IMR-90 (cell line): ENCODE results near the gene DOCK6. TPM values are rescaled to one million over a fixed set of nuclear protein-coding genes. Genes with fewer than 3 reads are reported as not detected.

ENCODE experiments used
- ATAC-seq: fragments of 200-7000 bp; cut with Tn5 transposase; 2 replicates; pipeline ENCODE4 v1.9.1; 2020; ENCODE audit warnings: low read depth, mild to moderate bottlenecking, moderate library complexity
- BruUV-seq: library from RNA; stranded (reverse); fragments of 400-500 nt; replicated peaks from 2 replicates; lab custom pipeline; 2021; lab: Mats Ljungman, UMichigan
- CTCF ChIA-PET: fragments of 300-600 bp; formaldehyde crosslinking; extraction: SDS; loops from one replicate; lab custom pipeline; 2021; ENCODE audit warnings: antibody characterized with exemption; lab: Yijun Ruan, JAX
- POLR2A ChIA-PET: fragments of 300-600 bp; sonication (Branson Sonifier 250); formaldehyde crosslinking; loops from one replicate; lab custom pipeline; 2022; ENCODE audit warnings: antibody characterized with exemption; ENCODE audit not compliant: unreplicated experiment; lab: Charles Lee
- DNase-seq: peaks from one replicate; pipeline ENCODE4 v3.0.0; 2013
- H2AFZ ChIP-seq: replicated peaks from 2 replicates; pipeline ENCODE3; 2013; ENCODE audit warnings: low read length, mild to moderate bottlenecking; ENCODE audit not compliant: poor library complexity
- H2AK5ac ChIP-seq: 2 replicates; pipeline ENCODE4 v1.6.1; 2013; ENCODE audit warnings: low read depth, low read length, inconsistent platforms
- H2AK9ac ChIP-seq: replicated peaks from 2 replicates; pipeline ENCODE3; 2013; ENCODE audit warnings: mild to moderate bottlenecking, low read depth, low read length, moderate library complexity; ENCODE audit not compliant: poor library complexity
- H2BK120ac ChIP-seq: 2 replicates; pipeline ENCODE4 v1.6.1; 2013; ENCODE audit warnings: low read depth, low read length, inconsistent platforms
- H2BK15ac ChIP-seq: 3 replicates; pipeline ENCODE4 v1.6.1; 2013; ENCODE audit warnings: low read depth, low read length, inconsistent platforms
- H2BK20ac ChIP-seq: 2 replicates; pipeline ENCODE4 v1.6.1; 2013; ENCODE audit warnings: low read depth, mild to moderate bottlenecking, inconsistent platforms, low read length, moderate library complexity
- H2BK5ac ChIP-seq: 2 replicates; pipeline ENCODE4 v1.6.1; 2013; ENCODE audit warnings: mild to moderate bottlenecking, low read depth, low read length, inconsistent platforms; ENCODE audit not compliant: poor library complexity, severe bottlenecking
- H3K14ac ChIP-seq: replicated peaks from 2 replicates; pipeline ENCODE4 v1.6.1; 2013; ENCODE audit warnings: low read depth, low read length, inconsistent platforms
- H3K18ac ChIP-seq: 2 replicates; pipeline ENCODE4 v1.6.1; 2013; ENCODE audit warnings: low read depth, low read length, control low read depth
- H3K23ac ChIP-seq: 2 replicates; pipeline ENCODE4 v1.6.1; 2013; ENCODE audit warnings: low read depth, low read length, inconsistent platforms
- H3K27ac ChIP-seq: 2 replicates; pipeline ENCODE4 v1.5.1; 2013; ENCODE audit warnings: mild to moderate bottlenecking, control low read depth, low read length; ENCODE audit not compliant: insufficient read depth
- H3K27me3 ChIP-seq: 2 replicates; pipeline ENCODE4 v1.6.1; 2013; ENCODE audit warnings: low read length; ENCODE audit not compliant: control insufficient read depth, insufficient read depth
- H3K36me3 ChIP-seq: 2 replicates; pipeline ENCODE4 v1.6.1; 2013; ENCODE audit warnings: low read length, mixed read lengths; ENCODE audit not compliant: control insufficient read depth, insufficient read depth
- H3K4ac ChIP-seq: 2 replicates; pipeline ENCODE4 v1.6.1; 2013; ENCODE audit warnings: low read depth, low read length, inconsistent platforms
- H3K4me1 ChIP-seq: 2 replicates; pipeline ENCODE4 v1.6.1; 2013; ENCODE audit warnings: low read length, mixed read lengths; ENCODE audit not compliant: control insufficient read depth, insufficient read depth
- H3K4me2 ChIP-seq: 2 replicates; pipeline ENCODE4 v1.6.1; 2013; ENCODE audit warnings: low read depth, mild to moderate bottlenecking, control low read depth, low read length, moderate library complexity
- H3K4me3 ChIP-seq: 2 replicates; pipeline ENCODE4 v1.5.1; 2013; ENCODE audit warnings: low read depth, mild to moderate bottlenecking, control low read depth, low read length, moderate library complexity; ENCODE audit not compliant: insufficient read depth
- H3K56ac ChIP-seq: 2 replicates; pipeline ENCODE4 v1.6.1; 2013; ENCODE audit warnings: low read length, inconsistent platforms; ENCODE audit not compliant: insufficient read depth; ENCODE audit errors: extremely low read depth
- H3K79me1 ChIP-seq, 2 experiments: 2 replicates each; pipeline ENCODE4 v1.6.1; 2013; ENCODE audit warnings: low read length in 2 of 2, inconsistent platforms in 1 of 2, low read depth in 1 of 2
- H3K9ac ChIP-seq: 2 replicates; pipeline ENCODE4 v1.6.1; 2013; ENCODE audit warnings: low read depth, low read length, control low read depth
- H3K9me1 ChIP-seq: 2 replicates; pipeline ENCODE4 v1.6.1; 2013; ENCODE audit warnings: low read length, inconsistent platforms; ENCODE audit not compliant: insufficient read depth
- H3K9me3 ChIP-seq: 2 replicates; pipeline ENCODE4 v1.6.1; 2013; ENCODE audit warnings: low read length; ENCODE audit not compliant: control insufficient read depth, insufficient read depth
- H4K20me1 ChIP-seq: 2 replicates; pipeline ENCODE4 v1.6.1; 2013; ENCODE audit warnings: low read length, inconsistent platforms; ENCODE audit not compliant: insufficient read depth
- H4K5ac ChIP-seq: 2 replicates; pipeline ENCODE4 v1.6.1; 2013; ENCODE audit warnings: mild to moderate bottlenecking, low read depth, low read length, control low read depth
- H4K8ac ChIP-seq, 2 experiments: 2 replicates each; pipeline ENCODE4 v1.6.1; 2013; ENCODE audit warnings: low read depth in 2 of 2, low read length in 2 of 2, control low read depth in 1 of 2, inconsistent platforms in 1 of 2
- H4K91ac ChIP-seq: 2 replicates; pipeline ENCODE4 v1.6.1; 2013; ENCODE audit warnings: low read depth, low read length, inconsistent platforms; ENCODE audit not compliant: insufficient read depth
- BHLHE40 ChIP-seq: fragments of 150-350 bp; IDR thresholded peaks from 2 replicates; pipeline ENCODE4 v1.6.1; 2016; ENCODE audit warnings: mild to moderate bottlenecking, low read depth, low read length
- CEBPB ChIP-seq: IDR thresholded peaks from 2 replicates; pipeline ENCODE4 v1.6.1; 2012; ENCODE audit warnings: low read depth, low read length, improper control_type of control experiment
- CHD1 ChIP-seq: IDR thresholded peaks from 2 replicates; pipeline ENCODE4 v1.6.1; 2012; ENCODE audit warnings: low read depth, low read length, improper control_type of control experiment
- ELK1 ChIP-seq: fragments of 150-350 bp; IDR thresholded peaks from 2 replicates; pipeline ENCODE4 v1.6.1; 2016; ENCODE audit warnings: low read depth, mild to moderate bottlenecking, low read length, moderate library complexity, borderline replicate concordance
- FOS ChIP-seq: fragments of 150-350 bp; IDR thresholded peaks from 2 replicates; pipeline ENCODE4 v1.6.1; 2016; ENCODE audit warnings: low read depth, low read length
- MAFK ChIP-seq: IDR thresholded peaks from 2 replicates; pipeline ENCODE4 v1.6.1; 2012; ENCODE audit warnings: low read depth, low read length, improper control_type of control experiment
- MAZ ChIP-seq: IDR thresholded peaks from 2 replicates; pipeline ENCODE4 v1.6.1; 2012; ENCODE audit warnings: low read depth, mild to moderate bottlenecking, low read length, improper control_type of control experiment, moderate library complexity, borderline replicate concordance
- MXI1 ChIP-seq: IDR thresholded peaks from 2 replicates; pipeline ENCODE4 v1.6.1; 2012; ENCODE audit warnings: low read depth, mild to moderate bottlenecking, low read length, moderate library complexity, borderline replicate concordance
- NFE2L2 ChIP-seq: fragments of 150-350 bp; IDR thresholded peaks from 2 replicates; pipeline ENCODE4 v1.6.1; 2016; ENCODE audit warnings: low read depth, mild to moderate bottlenecking, low read length
- POLR2A ChIP-seq: IDR thresholded peaks from 2 replicates; pipeline ENCODE4 v1.6.1; 2012; ENCODE audit warnings: mild to moderate bottlenecking, low read depth, low read length
- RAD21 ChIP-seq: IDR thresholded peaks from 2 replicates; pipeline ENCODE4 v1.6.1; 2012; ENCODE audit warnings: low read length, improper control_type of control experiment
- RCOR1 ChIP-seq: IDR thresholded peaks from 2 replicates; pipeline ENCODE4 v1.6.1; 2012; ENCODE audit warnings: mild to moderate bottlenecking, low read length, improper control_type of control experiment; ENCODE audit not compliant: insufficient replicate concordance
- RFX5 ChIP-seq: IDR thresholded peaks from 2 replicates; pipeline ENCODE4 v1.8.0; 2012; ENCODE audit warnings: low read depth, mild to moderate bottlenecking, low read length, moderate library complexity
- SMC3 ChIP-seq: fragments of 150-350 bp; IDR thresholded peaks from 2 replicates; pipeline ENCODE4 v1.6.1; 2016; ENCODE audit warnings: low read depth, mild to moderate bottlenecking, antibody characterized with exemption, low read length, moderate library complexity
- USF2 ChIP-seq: fragments of 150-350 bp; IDR thresholded peaks from 2 replicates; pipeline ENCODE4 v1.6.1; 2017; ENCODE audit warnings: mild to moderate bottlenecking, antibody characterized with exemption, low read length, low read depth
- whole genome bisulfite sequencing, 2 experiments: methylation state at CpG; one replicate each; pipeline versions ENCODE4 v1.1.5 to v1.1.7; 2013; ENCODE audit warnings: missing lambda C conversion rate in 2 of 2; ENCODE audit not compliant: insufficient read length in 1 of 2; ENCODE audit errors: extremely low coverage in 2 of 2; 5-methylcytosine and 5-hydroxymethylcytosine counted together
- dilution Hi-C: fragments of 300-500 bp; cut with HindIII; formaldehyde crosslinking; loops from one replicate; pipeline ENCODE4 v1.14.3; 2018; ENCODE audit warnings: low sequenced_read_pairs; ENCODE audit not compliant: unreplicated experiment
- in situ Hi-C: fragments of 300-500 bp; cut with MboI; formaldehyde crosslinking; loops from 3 replicates; pipeline ENCODE4 v1.14.3; 2019; ENCODE audit warnings: low sequenced_read_pairs, inconsistent platforms, mixed read lengths
- intact Hi-C: fragments of 100-400 bp; cut with micrococcal nuclease; formaldehyde crosslinking; loops from 2 replicates; pipeline ENCODE4 v1.10.0; 2022
- polyA plus RNA-seq, 3 experiments: library from polyadenylated mRNA; depleted of rRNA; stranded (reverse); fragments of >200 nt; gene quantifications; 2 replicates each; pipeline ENCODE4 v1.2.3, GENCODE V29; 2012; ENCODE audit warnings: low replicate concordance in 1 of 3
- total RNA-seq: library from RNA; depleted of rRNA; stranded (reverse); fragments of >200 nt; gene quantifications from 2 replicates; pipeline ENCODE4 v1.2.3, GENCODE V29; 2012
- TF ChIP-seq, protein P1 (sequence below): conservative IDR thresholded peaks from 2 replicates; pipeline ENCODE4 v1.5.1; 2012; ENCODE audit warnings: mild to moderate bottlenecking, low read depth, low read length, improper control_type of control experiment

The DOCK6 gene
- total and polyA plus RNA-seq, 2 of the 4 experiments (the other 2 are of a cell fraction) = 5.0 to 18.4 TPM

- no TSS peak for BruUV-seq
- no peak overlapping the region for H2BK15ac ChIP-seq
- no peak overlapping the region for H4K91ac ChIP-seq
- ChIA-PET CTCF (interaction anchor here (1.0 kb wide), 1 partner anchor 21 kb away, joined by 3 read pairs; no protein-coding TSS in a partner anchor), POLR2A (no interaction called here)
- H2BK5ac ChIP-seq = no peak overlapping the region
- H4K20me1 ChIP-seq = no peaks in the 10 kb centered on the region
- H3K9me3 ChIP-seq = no peaks in the 10 kb centered on the region
- H3K23ac ChIP-seq = no peak overlapping the region
- H3K4me2 ChIP-seq = no peak overlapping the region
- peak overlapping the region; percentile 43; the same call in 1 of the 2 replicates for H2BK20ac ChIP-seq
- H3K9ac ChIP-seq = no peak overlapping the region
- peak overlapping the region; percentile 89 for H2AK9ac ChIP-seq
- H3K27ac ChIP-seq = no peak overlapping the region
- no peak for DNase-seq
- no peak overlapping the region for H3K18ac ChIP-seq
- peaks cover 16% of the 10 kb centered on the region for H3K4me1 ChIP-seq
- H2BK120ac ChIP-seq = no peak overlapping the region
- in situ Hi-C loops (no loop called here), dilution Hi-C loops (no loop called here), intact Hi-C loops (no loop called here)
- no peak for ATAC-seq
- H4K5ac ChIP-seq = no peak overlapping the region
- no peaks in the 10 kb centered on the region for H3K36me3 ChIP-seq
- no peak overlapping the region for H3K4me3 ChIP-seq
- H2AK5ac ChIP-seq = peak overlapping the region; percentile 7
- no peaks in the 10 kb centered on the region; the same call in 1 of the 2 replicates for H3K27me3 ChIP-seq
- peaks cover 0 to 11% of the 10 kb centered on the region in 2 experiments; a peak in 1 of 4 replicates for H3K79me1 ChIP-seq
- peaks cover 8% of the 10 kb centered on the region for H3K9me1 ChIP-seq
- H3K4ac ChIP-seq = peak overlapping the region; percentile 56
- H3K14ac ChIP-seq = no peak overlapping the region; the same call in 1 of the 2 replicates
- WGBS, 2 experiments = 83% methylated on average over 2 of the region's 11 CpGs; no CpG with 5 or more reads in 1 of the 2 experiments
- TF ChIP-seq CEBPB (no peak), RFX5 (no peak), RAD21 (no peak), MXI1 (no peak), USF2 (no peak), RCOR1 (no peak), POLR2A (no peak), ELK1 (no peak), MAFK (no peak), CHD1 (no peak), FOS (no peak), NFE2L2 (no peak), BHLHE40 (no peak), SMC3 (no peak), MAZ (no peak)
- TF ChIP-seq, protein P1, sequence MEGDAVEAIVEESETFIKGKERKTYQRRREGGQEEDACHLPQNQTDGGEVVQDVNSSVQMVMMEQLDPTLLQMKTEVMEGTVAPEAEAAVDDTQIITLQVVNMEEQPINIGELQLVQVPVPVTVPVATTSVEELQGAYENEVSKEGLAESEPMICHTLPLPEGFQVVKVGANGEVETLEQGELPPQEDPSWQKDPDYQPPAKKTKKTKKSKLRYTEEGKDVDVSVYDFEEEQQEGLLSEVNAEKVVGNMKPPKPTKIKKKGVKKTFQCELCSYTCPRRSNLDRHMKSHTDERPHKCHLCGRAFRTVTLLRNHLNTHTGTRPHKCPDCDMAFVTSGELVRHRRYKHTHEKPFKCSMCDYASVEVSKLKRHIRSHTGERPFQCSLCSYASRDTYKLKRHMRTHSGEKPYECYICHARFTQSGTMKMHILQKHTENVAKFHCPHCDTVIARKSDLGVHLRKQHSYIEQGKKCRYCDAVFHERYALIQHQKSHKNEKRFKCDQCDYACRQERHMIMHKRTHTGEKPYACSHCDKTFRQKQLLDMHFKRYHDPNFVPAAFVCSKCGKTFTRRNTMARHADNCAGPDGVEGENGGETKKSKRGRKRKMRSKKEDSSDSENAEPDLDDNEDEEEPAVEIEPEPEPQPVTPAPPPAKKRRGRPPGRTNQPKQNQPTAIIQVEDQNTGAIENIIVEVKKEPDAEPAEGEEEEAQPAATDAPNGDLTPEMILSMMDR = no peak
- H3K56ac ChIP-seq = no peak overlapping the region
- peak overlapping the region; percentile 39 for H2AFZ ChIP-seq
- peak overlapping the region in 1 of 2 experiments; percentile 14; a peak in 1 of 4 replicates for H4K8ac ChIP-seq
Observed at GRCh38 chr19:11265785-11266236, 3.5 kb upstream of the DOCK6 start.
